DND-41 (cell line): ENCODE measurements around the gene RNU1-3.
A peak's percentile ranks its signal among the peaks of the same experiment; 100 is the strongest.
"Not testable (repeated sequence)": the region's sequence is repeated elsewhere in the genome, so short reads cannot be mapped to it uniquely, and the experiment has no call there.

ENCODE experiments used
- ATAC-seq: fragments of 200-7000 bp; cut with Tn5 transposase; 3 replicates; pipeline ENCODE4 v1.9.1; 2021; ENCODE audit warnings: low read depth; ENCODE audit not compliant: insufficient read depth
- DNase-seq: peaks from one replicate; pipeline ENCODE4 v3.0.0-alpha.2; 2020
- H2AFZ ChIP-seq: 2 replicates; pipeline ENCODE4 v1.6.0; 2012; ENCODE audit warnings: low read depth, low read length
- H3K27ac ChIP-seq: 2 replicates; pipeline ENCODE4 v1.5.1; 2012; ENCODE audit warnings: low read length, inconsistent platforms
- H3K27me3 ChIP-seq: fragments of 200-600 bp; sonication (generic); 2 replicates; pipeline ENCODE4 v1.6.0; 2012; ENCODE audit warnings: low read length, mild to moderate bottlenecking, inconsistent platforms; ENCODE audit not compliant: insufficient read depth, poor library complexity
- H3K36me3 ChIP-seq: 2 replicates; pipeline ENCODE4 v1.5.1; 2012; ENCODE audit warnings: low read length, inconsistent platforms; ENCODE audit not compliant: insufficient read depth
- H3K4me1 ChIP-seq: 2 replicates; pipeline ENCODE4 v1.5.1; 2012; ENCODE audit warnings: mild to moderate bottlenecking, low read length; ENCODE audit not compliant: insufficient read depth
- H3K4me2 ChIP-seq: 2 replicates; pipeline ENCODE4 v1.6.0; 2012; ENCODE audit warnings: mild to moderate bottlenecking, moderate library complexity, low read length, inconsistent platforms; ENCODE audit not compliant: insufficient read depth
- H3K4me3 ChIP-seq, 2 experiments: fragments of 200-600 bp in 1 of 2; shearing (Covaris generic) in 1 of 2; 2 replicates each; pipeline ENCODE4 v1.5.1; 2012 to 2016; ENCODE audit warnings: inconsistent platforms in 2 of 2, low read length in 2 of 2, mild to moderate bottlenecking in 2 of 2, low read depth in 1 of 2, moderate library complexity in 1 of 2
- H3K79me2 ChIP-seq: 2 replicates; pipeline ENCODE4 v1.6.0; 2012; ENCODE audit warnings: low read length, inconsistent platforms; ENCODE audit not compliant: insufficient read depth
- H3K9ac ChIP-seq: 2 replicates; pipeline ENCODE4 v1.6.0; 2012; ENCODE audit warnings: low read depth, mild to moderate bottlenecking, inconsistent platforms, low read length, moderate library complexity
- H3K9me3 ChIP-seq: 2 replicates; pipeline ENCODE4 v1.5.1; 2012; ENCODE audit warnings: low read length, moderate library complexity, mild to moderate bottlenecking, inconsistent platforms; ENCODE audit not compliant: insufficient read depth, severe bottlenecking
- H4K20me1 ChIP-seq: 2 replicates; pipeline ENCODE4 v1.6.0; 2012; ENCODE audit warnings: low read length; ENCODE audit not compliant: insufficient read depth

RNU1-3 gene

GRCh38 chr1:16639091-16640031 is 27.4 kb downstream of the RNU1-3 start:
- peaks cover 23% of the 10 kb centered on the region for H3K4me1 ChIP-seq
- H3K9me3 ChIP-seq, H3K9ac ChIP-seq, H3K4me2 ChIP-seq, H3K27me3 ChIP-seq, ATAC-seq, H3K27ac ChIP-seq, H2AFZ ChIP-seq, H3K4me3 ChIP-seq: not testable (repeated sequence)
- H4K20me1 ChIP-seq = peaks cover 16% of the 10 kb centered on the region; the same call in 1 of the 2 replicates
- peaks cover 15% of the 10 kb centered on the region for H3K36me3 ChIP-seq
- H3K79me2 ChIP-seq = peaks cover 70% of the 10 kb centered on the region
- peak; percentile 6 for DNase-seq

DNA sequence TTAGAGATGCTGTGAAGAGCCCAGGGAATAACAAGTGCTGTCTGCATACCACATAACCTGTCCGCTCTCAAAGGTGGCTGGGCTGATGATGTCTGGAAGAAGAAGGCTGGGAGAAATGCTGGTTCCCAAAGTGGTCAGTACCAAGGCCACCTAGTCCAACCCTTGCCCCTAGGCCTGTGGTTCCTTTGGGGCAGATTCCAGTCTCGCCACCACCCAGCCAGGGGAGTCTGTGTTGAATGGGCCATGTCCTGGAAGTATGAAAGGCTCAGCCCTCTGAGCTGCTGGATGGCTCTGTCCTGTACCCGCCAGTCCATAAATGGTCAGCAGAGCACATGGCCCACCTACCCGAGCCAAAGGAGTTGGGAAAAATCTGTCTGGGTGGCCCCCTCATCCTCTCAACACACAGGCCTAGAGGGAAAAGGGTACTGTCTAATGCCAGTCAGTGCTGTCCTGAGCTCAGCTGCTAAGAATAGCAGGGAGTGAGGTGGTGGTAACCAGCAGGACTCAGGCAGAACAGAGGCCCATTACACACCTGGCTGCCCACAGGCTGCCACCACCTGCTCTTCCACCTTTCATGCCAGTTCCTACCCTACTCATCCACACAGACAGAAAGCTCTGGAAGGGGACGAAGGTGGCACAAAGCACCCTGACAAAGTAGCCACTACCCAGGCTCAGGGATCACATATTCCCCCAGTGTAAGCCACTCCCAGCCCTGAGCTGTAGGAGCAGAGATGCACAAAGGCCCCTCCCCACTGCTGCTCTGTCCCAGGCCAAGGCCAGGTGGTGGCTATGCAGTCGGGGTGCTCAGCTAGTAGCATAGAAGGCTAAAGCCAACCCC is 28.6 kb downstream of the RNU1-3 start:
- DNase-seq = peak; percentile 4
- not testable (repeated sequence) for H3K27me3 ChIP-seq, H3K9me3 ChIP-seq, H3K9ac ChIP-seq, H2AFZ ChIP-seq, H3K27ac ChIP-seq, H3K4me2 ChIP-seq, H3K4me3 ChIP-seq
- H4K20me1 ChIP-seq = peaks cover 17% of the 10 kb centered on the region; the same call in 1 of the 2 replicates
- ATAC-seq = 0 out of 3 replicates have a peak, but pooled peaks have one; percentile 7
- peaks cover 22% of the 10 kb centered on the region for H3K36me3 ChIP-seq
- H3K79me2 ChIP-seq = peaks cover 58% of the 10 kb centered on the region
- H3K4me1 ChIP-seq = peaks cover 13% of the 10 kb centered on the region

GRCh38 chr1:16636551-16637195 is 30.1 kb downstream of the RNU1-3 start:
- H3K36me3 ChIP-seq = peaks cover 29% of the 10 kb centered on the region
- not testable (repeated sequence) for H3K4me1 ChIP-seq, H3K27me3 ChIP-seq, H3K4me2 ChIP-seq, H2AFZ ChIP-seq, H3K9ac ChIP-seq, H3K9me3 ChIP-seq, ATAC-seq, H3K27ac ChIP-seq, H3K4me3 ChIP-seq
- H3K79me2 ChIP-seq = peaks cover 43% of the 10 kb centered on the region
- DNase-seq = peak; percentile 4
- peaks cover 17% of the 10 kb centered on the region; the same call in 1 of the 2 replicates for H4K20me1 ChIP-seq

DNA sequence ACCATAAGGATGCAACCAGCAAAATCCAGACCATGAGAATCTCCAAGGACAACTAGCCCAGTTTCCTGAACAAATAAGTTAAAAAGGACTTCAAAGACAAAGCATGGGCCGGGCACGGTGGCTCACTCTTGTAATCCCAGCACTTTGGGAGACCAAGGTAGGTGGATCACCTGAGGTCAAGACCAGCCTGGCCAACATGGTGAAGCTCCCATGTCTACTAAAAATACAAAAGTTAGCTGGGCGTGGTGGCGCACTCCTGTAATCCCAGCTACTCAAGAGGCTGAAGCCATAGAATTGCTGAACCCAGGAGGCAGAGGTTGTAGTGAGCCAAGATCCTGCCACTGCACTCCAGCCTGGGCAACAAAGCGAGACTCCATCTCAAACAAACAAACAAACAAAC is 30.8 kb downstream of the RNU1-3 start:
- H3K4me3 ChIP-seq, ATAC-seq, H3K4me1 ChIP-seq, H3K4me2 ChIP-seq, H3K27ac ChIP-seq, H3K27me3 ChIP-seq, H2AFZ ChIP-seq, H3K9me3 ChIP-seq, H3K9ac ChIP-seq: not testable (repeated sequence)
- DNase-seq = peak; percentile 4
- Histone ChIP-seq H4K20me1 (peaks cover 19% of the 10 kb centered on the region), H3K36me3 (peaks cover 36% of the 10 kb centered on the region), H3K79me2 (peaks cover 36% of the 10 kb centered on the region)

DNA sequence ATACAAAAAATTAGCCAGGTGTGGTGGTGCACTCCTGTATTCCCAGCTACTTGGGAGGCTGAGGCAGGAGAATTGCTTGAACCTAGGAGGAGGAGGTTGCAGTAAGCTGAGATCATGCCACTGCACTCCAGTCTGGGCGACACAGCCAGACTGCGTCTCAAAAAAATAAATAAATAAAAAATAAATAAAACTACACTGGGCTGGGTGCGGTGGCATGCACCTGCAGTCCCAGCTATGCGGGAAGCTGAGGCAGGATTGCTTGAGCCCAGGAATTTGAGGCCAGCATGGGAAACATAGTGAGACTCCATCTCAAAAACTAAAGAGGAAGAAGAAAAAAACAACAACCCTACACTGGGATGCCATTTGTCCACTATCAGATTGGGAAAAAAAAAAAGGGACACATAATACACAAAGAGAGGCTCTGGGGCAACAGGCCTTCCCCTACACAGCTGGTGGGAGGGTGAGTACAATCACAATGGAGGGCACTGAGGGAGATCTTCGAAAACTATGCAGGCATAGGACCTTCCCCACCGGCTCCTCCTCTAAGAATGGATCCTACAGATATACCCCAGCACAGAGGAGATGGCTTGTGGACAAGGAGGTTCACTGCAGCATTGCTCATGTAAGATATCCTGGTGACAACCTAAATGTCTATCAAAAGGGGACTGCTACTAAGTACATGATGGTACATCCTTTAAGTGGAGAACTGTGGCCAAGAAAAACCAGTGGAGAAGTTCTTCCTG is 33.0 kb downstream of the RNU1-3 start:
- H2AFZ ChIP-seq, H3K4me2 ChIP-seq, H3K4me1 ChIP-seq, H3K27me3 ChIP-seq, ATAC-seq, H3K27ac ChIP-seq, H3K9me3 ChIP-seq, H3K4me3 ChIP-seq, H3K9ac ChIP-seq: not testable (repeated sequence)
- Histone ChIP-seq H3K79me2 (peaks cover 19% of the 10 kb centered on the region), H4K20me1 (peaks cover 22% of the 10 kb centered on the region), H3K36me3 (peaks cover 53% of the 10 kb centered on the region)
- DNase-seq = peak; percentile 5

DNA sequence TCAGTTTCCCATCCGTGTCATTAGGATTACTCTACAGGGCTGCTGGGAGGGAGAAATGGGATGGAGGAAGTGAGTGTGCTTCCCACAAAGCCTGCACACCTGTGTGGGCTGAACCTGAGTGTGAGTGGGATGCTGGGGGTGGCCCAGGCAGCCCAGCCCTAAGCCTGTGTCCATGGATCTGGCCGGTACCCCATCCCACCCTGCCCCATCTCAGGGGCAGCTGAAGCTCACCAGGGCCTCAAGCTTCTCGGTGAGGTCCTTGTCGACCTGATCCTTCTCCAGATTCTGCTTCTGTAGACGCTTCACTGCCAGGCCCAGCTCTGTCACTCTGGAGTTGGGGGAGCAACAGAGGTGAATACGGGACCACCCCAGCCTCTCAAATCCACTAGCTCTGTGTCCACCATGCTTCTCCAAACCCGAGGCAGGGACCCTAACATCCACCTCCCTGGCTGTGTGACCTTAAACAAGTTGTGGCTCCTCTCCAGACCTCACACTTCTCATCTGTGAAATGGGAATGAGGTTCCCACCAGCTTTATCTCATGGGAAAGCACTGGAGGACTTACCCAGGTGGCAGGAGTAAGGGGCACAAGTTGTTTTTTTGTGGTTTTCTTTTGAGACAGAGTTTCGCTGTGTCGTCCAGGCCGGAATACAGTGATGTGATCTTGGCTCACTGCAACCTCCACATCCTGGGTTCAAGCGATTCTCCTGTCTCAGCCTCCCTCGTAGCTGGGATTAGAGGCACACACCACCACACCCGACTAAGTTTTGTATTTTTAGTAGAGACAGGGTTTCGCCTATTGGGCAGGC is 34.5 kb downstream of the RNU1-3 start:
- not testable (repeated sequence) for H3K4me2 ChIP-seq, H3K4me3 ChIP-seq, H3K9me3 ChIP-seq, H3K27me3 ChIP-seq, H3K9ac ChIP-seq, H3K4me1 ChIP-seq, H3K27ac ChIP-seq, ATAC-seq, H2AFZ ChIP-seq
- Histone ChIP-seq H3K79me2 (peaks cover 15% of the 10 kb centered on the region), H3K36me3 (peaks cover 61% of the 10 kb centered on the region), H4K20me1 (peaks cover 26% of the 10 kb centered on the region)
- DNase-seq = peak; percentile 3
